Stomach (tissue), 4 donors: ENCODE results near the gene REX1BD.

ENCODE experiments used
- CTCF ChIP-seq, 7 experiments: fragments of 450-650 bp in 4 of 7; fragments of 200-600 bp in 3 of 7; sonication (generic) in 3 of 7; IDR thresholded peaks; one replicate each; pipeline ENCODE4 v1.5.1; 2016 to 2019; ENCODE audit warnings: antibody characterized with exemption in 7 of 7, control low read depth in 2 of 7, mild to moderate bottlenecking in 1 of 7
- EP300 ChIP-seq: sonication (generic); formaldehyde crosslinking; IDR thresholded peaks from one replicate; pipeline ENCODE4 v1.6.1; 2017; ENCODE audit warnings: antibody characterized with exemption
- POLR2AphosphoS5 ChIP-seq, 3 donors: sonication (generic); formaldehyde crosslinking; IDR thresholded peaks; one replicate each; pipeline ENCODE4 v1.6.1; 2016; ENCODE audit warnings: antibody characterized with exemption in 3 of 3

GRCh38 chr19:18596752-18597157 lies 8.2 kb downstream of the REX1BD start:
- TF ChIP-seq POLR2AphosphoS5 (IDR thresholded peaks at IDR 0.05) (no peak), CTCF (IDR thresholded peaks at IDR 0.05) (no peak), EP300 (no peak)
